HG03039 (cell line): ENCODE data around the gene C3orf70.

Experiments used
- ATAC-seq: cut with Tn5 transposase; IDR thresholded peaks from one replicate; pipeline ENCODE4 v1.9.1; 2021; ENCODE audit warnings: mild to moderate bottlenecking, moderate library complexity; ENCODE audit not compliant: unreplicated experiment

Gene C3orf70

GRCh38 chr3:185089343-185089742 lies 63.5 kb downstream of the C3orf70 start:
- ATAC-seq: no peak

- ATAC-seq: no peak
These were observed 65.4 kb downstream of the C3orf70 start for GRCh38 chr3:185087419-185087818.

- no peak for ATAC-seq
These were observed 68.0 kb downstream of the C3orf70 start for GRCh38 chr3:185084901-185085300.

GRCh38 chr3:185084402-185084801 lies 68.5 kb downstream of the C3orf70 start:
- no peak for ATAC-seq

- no peak for ATAC-seq
These were observed 70.0 kb downstream of the C3orf70 start for GRCh38 chr3:185082829-185083228.

- ATAC-seq: no peak
These were observed 70.7 kb downstream of the C3orf70 start for GRCh38 chr3:185082149-185082548.

GRCh38 chr3:185081521-185081920 lies 71.3 kb downstream of the C3orf70 start:
- no peak for ATAC-seq

GRCh38 chr3:185079625-185080024 lies 73.2 kb downstream of the C3orf70 start:
- no peak for ATAC-seq

GRCh38 chr3:185076219-185076618 lies 76.6 kb downstream of the C3orf70 start:
- ATAC-seq: no peak

- no peak for ATAC-seq
These were observed 77.3 kb downstream of the C3orf70 start for GRCh38 chr3:185075547-185075946.

- no peak for ATAC-seq
These were observed 81.5 kb downstream of the C3orf70 start for GRCh38 chr3:185071287-185071800.

GRCh38 chr3:185070491-185071286 lies 82.2 kb downstream of the C3orf70 start:
- no peak for ATAC-seq

GRCh38 chr3:185069037-185070030 lies 83.5 kb downstream of the C3orf70 start:
- no peak for ATAC-seq

GRCh38 chr3:185067173-185067572 lies 85.7 kb downstream of the C3orf70 start:
- no peak for ATAC-seq

GRCh38 chr3:185066251-185066650 lies 86.6 kb downstream of the C3orf70 start:
- no peak for ATAC-seq

- ATAC-seq: no peak
These were observed 87.8 kb downstream of the C3orf70 start for GRCh38 chr3:185065059-185065458.

- ATAC-seq: no peak
These were observed 89.4 kb downstream of the C3orf70 start for GRCh38 chr3:185063431-185063830.

- no peak for ATAC-seq
These were observed 90.7 kb downstream of the C3orf70 start for GRCh38 chr3:185062191-185062590.

- no peak for ATAC-seq
These were observed 92.2 kb downstream of the C3orf70 start for GRCh38 chr3:185060655-185061054.

GRCh38 chr3:185059766-185060165 lies 93.1 kb downstream of the C3orf70 start:
- ATAC-seq: no peak

- no peak for ATAC-seq
These were observed 94.1 kb downstream of the C3orf70 start for GRCh38 chr3:185058796-185059195.
